PFSK-1 (cell line): ENCODE data around the gene KRT4.

ENCODE experiments used
- FOXP2 ChIP-seq: optimal IDR thresholded peaks from 2 replicates; pipeline ENCODE3; 2011; ENCODE audit warnings: borderline replicate concordance, control low read depth, inconsistent platforms; ENCODE audit not compliant: insufficient read depth; ENCODE audit errors: extremely low read length, extremely low read depth
- POLR2AphosphoS5 ChIP-seq: IDR thresholded peaks from 2 replicates; pipeline ENCODE4 v1.6.1; 2012; ENCODE audit warnings: low read depth, mild to moderate bottlenecking, control low read depth, low read length, moderate library complexity
- SIN3A ChIP-seq: IDR thresholded peaks from 2 replicates; pipeline ENCODE4 v1.6.1; 2012; ENCODE audit warnings: mild to moderate bottlenecking, low read length, moderate library complexity, borderline replicate concordance; ENCODE audit not compliant: insufficient read depth
- TAF1 ChIP-seq: IDR thresholded peaks from 2 replicates; pipeline ENCODE4 v1.6.1; 2012; ENCODE audit warnings: low read length, control low read depth, borderline replicate concordance; ENCODE audit not compliant: insufficient read depth
- TF ChIP-seq, protein P1 (sequence below), 2 experiments: IDR thresholded peaks; 2 replicates each; pipeline versions ENCODE4 v1.6.1 to v1.8.0; 2011 to 2012; ENCODE audit warnings: low read depth in 2 of 2, low read length in 2 of 2, control low read depth in 1 of 2, inconsistent platforms in 1 of 2, mild to moderate bottlenecking in 1 of 2, moderate library complexity in 1 of 2; ENCODE audit not compliant: insufficient read depth in 1 of 2

DNA sequence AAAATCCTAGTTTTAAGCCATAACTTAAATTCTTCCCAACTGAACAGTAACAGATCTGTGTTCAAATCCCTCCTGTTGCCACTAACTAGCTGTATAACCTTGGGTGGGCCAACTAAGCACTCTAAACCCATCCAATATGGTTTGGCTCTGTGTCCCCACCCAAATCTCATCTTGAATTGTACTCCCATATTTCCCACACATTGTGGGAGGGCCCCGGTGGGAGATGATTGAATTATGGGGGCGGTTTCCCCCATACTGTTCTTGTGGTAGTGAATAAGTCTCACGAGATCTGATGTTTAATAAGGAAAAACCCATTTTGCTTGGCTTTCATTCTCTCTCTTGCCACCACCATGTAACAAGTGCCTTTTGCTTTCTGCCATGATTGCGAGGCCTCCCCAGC is 1.2 kb upstream of the KRT4 start:
- TF ChIP-seq SIN3A: no peak
- TF ChIP-seq POLR2AphosphoS5: no peak
- TF ChIP-seq, protein P1, sequence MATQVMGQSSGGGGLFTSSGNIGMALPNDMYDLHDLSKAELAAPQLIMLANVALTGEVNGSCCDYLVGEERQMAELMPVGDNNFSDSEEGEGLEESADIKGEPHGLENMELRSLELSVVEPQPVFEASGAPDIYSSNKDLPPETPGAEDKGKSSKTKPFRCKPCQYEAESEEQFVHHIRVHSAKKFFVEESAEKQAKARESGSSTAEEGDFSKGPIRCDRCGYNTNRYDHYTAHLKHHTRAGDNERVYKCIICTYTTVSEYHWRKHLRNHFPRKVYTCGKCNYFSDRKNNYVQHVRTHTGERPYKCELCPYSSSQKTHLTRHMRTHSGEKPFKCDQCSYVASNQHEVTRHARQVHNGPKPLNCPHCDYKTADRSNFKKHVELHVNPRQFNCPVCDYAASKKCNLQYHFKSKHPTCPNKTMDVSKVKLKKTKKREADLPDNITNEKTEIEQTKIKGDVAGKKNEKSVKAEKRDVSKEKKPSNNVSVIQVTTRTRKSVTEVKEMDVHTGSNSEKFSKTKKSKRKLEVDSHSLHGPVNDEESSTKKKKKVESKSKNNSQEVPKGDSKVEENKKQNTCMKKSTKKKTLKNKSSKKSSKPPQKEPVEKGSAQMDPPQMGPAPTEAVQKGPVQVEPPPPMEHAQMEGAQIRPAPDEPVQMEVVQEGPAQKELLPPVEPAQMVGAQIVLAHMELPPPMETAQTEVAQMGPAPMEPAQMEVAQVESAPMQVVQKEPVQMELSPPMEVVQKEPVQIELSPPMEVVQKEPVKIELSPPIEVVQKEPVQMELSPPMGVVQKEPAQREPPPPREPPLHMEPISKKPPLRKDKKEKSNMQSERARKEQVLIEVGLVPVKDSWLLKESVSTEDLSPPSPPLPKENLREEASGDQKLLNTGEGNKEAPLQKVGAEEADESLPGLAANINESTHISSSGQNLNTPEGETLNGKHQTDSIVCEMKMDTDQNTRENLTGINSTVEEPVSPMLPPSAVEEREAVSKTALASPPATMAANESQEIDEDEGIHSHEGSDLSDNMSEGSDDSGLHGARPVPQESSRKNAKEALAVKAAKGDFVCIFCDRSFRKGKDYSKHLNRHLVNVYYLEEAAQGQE (IDR thresholded peaks at IDR 0.05; ENCODE audit: insufficient read depth in 1 of 2, low read depth in 2 of 2, low read length in 2 of 2): no peak
- no peak for TF ChIP-seq TAF1
- TF ChIP-seq FOXP2: no peak
